OCI-LY1 (cell line): Measurements from ENCODE around the gene FAT1.

Source experiments
- CTCF ChIP-seq: fragments of 200-600 bp; sonication (generic), shearing (Covaris generic); IDR thresholded peaks from 2 replicates; pipeline ENCODE4 v1.5.1; 2017; ENCODE audit warnings: mild to moderate bottlenecking, antibody characterized with exemption, low read length, moderate library complexity, mixed read lengths
- EZH2 ChIP-seq: fragments of 200-600 bp; sonication (generic), shearing (Covaris generic); IDR thresholded peaks from 2 replicates; pipeline ENCODE4 v1.8.0; 2017; ENCODE audit warnings: borderline replicate concordance, mixed run types, mild to moderate bottlenecking, antibody characterized with exemption, low read length, moderate library complexity, mixed read lengths

DNA sequence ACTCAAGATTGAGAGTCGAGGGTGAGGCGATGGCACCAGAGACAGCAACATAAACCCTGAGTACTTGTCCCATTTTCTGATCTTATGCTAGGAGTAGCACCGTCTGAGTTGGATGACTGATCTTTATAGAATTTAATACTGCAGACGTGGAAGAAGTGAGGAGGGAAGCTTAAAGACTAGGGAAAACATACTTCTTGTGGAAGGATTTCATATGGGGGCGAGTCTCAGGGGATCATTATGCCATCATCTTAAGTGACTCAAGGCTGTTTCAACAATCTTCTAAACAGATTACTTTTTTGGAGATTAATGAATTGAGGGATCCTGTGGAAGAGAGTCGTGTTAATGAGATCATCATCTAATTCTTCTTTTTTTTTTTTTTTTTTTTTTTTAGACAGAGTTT, 17.2 kb upstream of the FAT1 start:
- TF ChIP-seq CTCF (no peak), EZH2 (no peak)
